Activated CD8-positive, alpha-beta memory T cell treated with anti-CD3 and anti-CD28 coated beads, Interleukin-2, amount 50 U/mL, for 4 hours (primary cell): ENCODE measurements around the gene SLC37A2.
"Not testable (repeated sequence)": the region's sequence is repeated elsewhere in the genome, so short reads cannot be mapped to it uniquely, and the experiment has no call there.

Source experiments
- DNase-seq: peaks from one replicate; pipeline ENCODE4 v3.0.0-alpha.2; 2020

SLC37A2 gene

GRCh38 chr11:125085301-125086081, 22.4 kb downstream of the SLC37A2 start:
- DNase-seq = no peak

GRCh38 chr11:125086633-125087296, 23.7 kb downstream of the SLC37A2 start:
- no peak for DNase-seq

GRCh38 chr11:125088123-125088522, 25.0 kb downstream of the SLC37A2 start:
- DNase-seq = no peak

GRCh38 chr11:125088576-125089455, 25.7 kb downstream of the SLC37A2 start:
- no peak for DNase-seq

DNA sequence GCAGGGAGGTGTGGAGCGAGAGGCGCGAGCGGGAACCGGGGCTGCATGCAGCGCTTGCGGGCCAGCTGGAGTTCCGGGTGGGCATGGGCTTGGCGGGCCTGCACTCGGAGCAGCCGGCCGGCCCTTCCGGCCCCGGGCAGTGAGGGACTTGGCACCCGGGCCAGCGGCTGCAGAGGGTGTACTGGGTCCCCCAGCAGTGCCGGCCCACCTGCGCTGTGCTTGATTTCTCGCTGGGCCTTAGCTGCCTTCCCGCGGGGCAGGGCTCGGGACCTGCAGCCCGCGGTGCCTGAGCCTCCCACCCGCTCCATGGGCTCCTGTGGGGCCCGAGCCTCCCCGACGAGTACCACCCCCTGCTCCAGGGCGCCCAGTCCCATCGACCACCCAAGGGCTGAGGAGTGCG, 26.4 kb downstream of the SLC37A2 start:
- not testable (repeated sequence) for DNase-seq

DNA sequence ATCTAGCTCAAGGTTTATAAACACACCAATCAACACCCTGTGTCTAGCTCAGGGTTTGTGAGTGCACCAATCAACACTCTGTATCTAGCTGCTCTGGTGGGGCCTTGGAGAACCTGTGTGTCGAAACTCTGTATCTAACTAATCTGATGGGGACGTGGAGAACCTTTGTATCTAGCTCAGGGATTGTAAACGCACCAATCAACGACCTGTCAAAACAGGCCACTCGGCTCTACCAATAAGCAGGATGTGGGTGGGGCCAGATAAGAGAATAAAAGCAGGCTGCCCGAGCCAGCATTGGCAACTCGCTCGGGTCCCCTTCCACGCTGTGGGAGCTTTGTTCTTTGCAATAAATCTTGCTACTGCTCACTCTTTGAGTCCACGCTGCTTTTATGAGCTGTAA, 27.0 kb downstream of the SLC37A2 start:
- not testable (repeated sequence) for DNase-seq

DNA sequence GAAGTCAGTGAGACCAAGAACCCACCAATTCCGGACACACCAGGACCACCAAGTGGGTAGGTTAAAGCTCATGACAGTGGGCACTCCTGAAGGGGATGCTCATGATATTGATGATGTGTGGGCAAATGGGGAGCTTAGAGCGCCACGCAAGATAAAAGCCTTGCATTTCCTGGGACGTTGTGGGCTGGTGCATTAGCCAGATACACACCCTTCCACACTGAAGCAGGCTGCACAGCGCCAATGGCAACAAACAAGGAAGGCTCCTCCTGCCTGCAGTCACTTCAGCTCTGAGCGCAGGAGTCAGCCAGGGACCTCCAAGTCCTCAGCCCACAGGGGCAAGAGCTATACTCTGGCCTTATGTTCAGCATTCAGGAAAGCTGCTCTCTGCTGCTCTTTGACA, 27.7 kb downstream of the SLC37A2 start:
- no peak for DNase-seq

GRCh38 chr11:125091247-125091876, 28.3 kb downstream of the SLC37A2 start:
- no peak for DNase-seq

DNA sequence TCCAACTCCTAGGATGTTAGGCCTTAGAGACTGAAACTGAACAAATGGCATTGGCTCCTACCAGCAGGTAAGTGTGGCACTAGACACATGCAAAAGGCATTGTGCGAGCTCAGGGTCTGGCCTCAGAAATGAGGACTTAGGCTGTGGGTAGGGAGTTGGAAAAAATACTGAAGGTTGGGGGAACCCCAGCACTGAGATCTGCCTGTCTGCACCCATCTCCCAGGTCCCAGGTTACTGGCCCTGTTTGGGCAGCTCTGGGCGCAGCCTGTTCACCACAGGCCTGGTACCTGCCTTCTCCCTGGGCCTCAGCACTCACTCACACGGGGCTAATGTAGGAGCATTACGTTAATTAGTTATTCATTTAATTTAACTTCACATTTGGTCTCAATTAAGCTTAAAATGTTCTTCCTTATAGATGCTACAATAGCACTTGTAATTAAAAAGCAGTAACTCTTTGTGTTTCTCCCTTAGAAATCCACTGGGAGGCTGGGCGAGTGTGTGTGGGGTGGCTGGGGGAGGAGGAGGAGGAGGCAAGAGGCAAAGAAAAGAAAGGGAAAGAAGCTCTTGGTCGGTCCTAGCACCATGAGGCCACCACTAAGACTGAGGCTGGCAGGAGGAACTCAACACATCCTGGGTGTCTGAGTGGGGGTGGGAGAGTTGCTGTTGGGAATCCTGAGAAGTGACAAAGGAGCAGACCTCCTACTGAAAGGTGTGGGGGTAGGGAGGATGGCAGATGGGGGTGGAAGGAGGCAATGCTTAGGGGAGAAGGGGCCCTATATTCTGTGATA, 29.0 kb downstream of the SLC37A2 start:
- no peak for DNase-seq

- DNase-seq = no peak
Observed at GRCh38 chr11:125092669-125093068, 29.6 kb downstream of the SLC37A2 start.

DNA sequence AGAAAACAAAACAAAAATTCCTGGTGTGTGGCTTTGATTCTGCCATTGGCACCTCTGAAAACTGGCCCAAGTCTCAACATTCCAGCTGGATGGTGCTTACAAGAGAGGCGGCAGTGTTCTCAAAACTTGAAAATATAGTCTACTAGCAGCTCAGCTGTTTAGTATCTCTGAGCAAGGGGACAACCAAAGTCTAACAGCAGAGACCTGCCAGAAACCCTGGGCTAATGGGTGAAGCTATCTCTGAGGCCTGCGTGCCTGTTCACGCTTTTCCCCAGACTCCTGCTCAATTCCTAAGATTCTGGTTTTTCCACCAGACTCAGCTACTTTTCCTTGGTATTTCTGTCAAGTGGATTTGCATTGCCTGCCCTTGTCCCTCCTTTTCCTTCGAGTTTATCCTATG, 30.4 kb downstream of the SLC37A2 start:
- DNase-seq = no peak

GRCh38 chr11:125094731-125095130, 31.6 kb downstream of the SLC37A2 start:
- no peak for DNase-seq

- DNase-seq = no peak
Observed at GRCh38 chr11:125100136-125100535, 37.0 kb downstream of the SLC37A2 start.

DNA sequence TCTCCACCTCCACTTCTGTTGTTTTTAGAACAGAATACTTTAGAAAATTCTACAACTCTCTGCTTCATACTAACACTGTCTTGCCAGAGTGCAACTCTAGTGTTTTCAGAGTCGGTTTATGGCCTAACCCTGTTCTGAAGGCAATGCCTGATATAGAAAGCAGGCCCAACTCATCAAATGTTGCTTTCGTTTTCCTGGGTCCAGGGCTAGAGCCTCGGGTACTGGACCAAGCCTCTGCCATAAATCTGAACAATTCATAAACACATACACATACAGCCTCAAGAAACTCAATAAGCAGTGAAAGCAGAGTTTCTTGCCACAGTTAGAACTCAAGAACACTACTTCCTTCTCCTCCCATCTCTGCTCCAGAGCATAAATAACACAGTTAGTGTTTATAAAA, 38.5 kb downstream of the SLC37A2 start:
- DNase-seq = no peak

- no peak for DNase-seq
Observed at GRCh38 chr11:125102025-125102424, 38.9 kb downstream of the SLC37A2 start.

- DNase-seq = no peak
Observed at GRCh38 chr11:125102510-125102909, 39.4 kb downstream of the SLC37A2 start.

- no peak for DNase-seq
Observed at GRCh38 chr11:125105926-125106325, 42.8 kb downstream of the SLC37A2 start.

DNA sequence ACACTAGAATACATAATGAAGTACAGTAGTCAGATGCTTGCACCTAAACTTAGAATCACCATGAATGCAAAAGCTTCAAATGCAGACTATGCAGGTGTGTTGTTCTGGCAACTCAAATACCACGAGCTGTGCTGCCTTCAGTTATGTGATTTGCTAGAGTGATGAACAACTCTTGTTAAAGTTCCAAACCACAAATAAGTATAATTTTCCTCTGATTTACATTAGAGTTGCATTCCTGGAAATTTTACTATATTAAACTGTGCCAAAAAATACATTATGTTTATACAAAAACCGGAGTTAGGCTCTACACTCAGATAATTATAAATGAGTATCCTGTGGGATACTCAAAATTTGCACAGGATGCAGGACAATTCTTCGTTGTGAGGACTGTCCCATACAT, 45.4 kb downstream of the SLC37A2 start:
- no peak for DNase-seq

GRCh38 chr11:125110506-125110905, 47.4 kb downstream of the SLC37A2 start:
- DNase-seq = no peak

- DNase-seq = no peak
Observed at GRCh38 chr11:125111001-125111342, 47.9 kb downstream of the SLC37A2 start.

DNA sequence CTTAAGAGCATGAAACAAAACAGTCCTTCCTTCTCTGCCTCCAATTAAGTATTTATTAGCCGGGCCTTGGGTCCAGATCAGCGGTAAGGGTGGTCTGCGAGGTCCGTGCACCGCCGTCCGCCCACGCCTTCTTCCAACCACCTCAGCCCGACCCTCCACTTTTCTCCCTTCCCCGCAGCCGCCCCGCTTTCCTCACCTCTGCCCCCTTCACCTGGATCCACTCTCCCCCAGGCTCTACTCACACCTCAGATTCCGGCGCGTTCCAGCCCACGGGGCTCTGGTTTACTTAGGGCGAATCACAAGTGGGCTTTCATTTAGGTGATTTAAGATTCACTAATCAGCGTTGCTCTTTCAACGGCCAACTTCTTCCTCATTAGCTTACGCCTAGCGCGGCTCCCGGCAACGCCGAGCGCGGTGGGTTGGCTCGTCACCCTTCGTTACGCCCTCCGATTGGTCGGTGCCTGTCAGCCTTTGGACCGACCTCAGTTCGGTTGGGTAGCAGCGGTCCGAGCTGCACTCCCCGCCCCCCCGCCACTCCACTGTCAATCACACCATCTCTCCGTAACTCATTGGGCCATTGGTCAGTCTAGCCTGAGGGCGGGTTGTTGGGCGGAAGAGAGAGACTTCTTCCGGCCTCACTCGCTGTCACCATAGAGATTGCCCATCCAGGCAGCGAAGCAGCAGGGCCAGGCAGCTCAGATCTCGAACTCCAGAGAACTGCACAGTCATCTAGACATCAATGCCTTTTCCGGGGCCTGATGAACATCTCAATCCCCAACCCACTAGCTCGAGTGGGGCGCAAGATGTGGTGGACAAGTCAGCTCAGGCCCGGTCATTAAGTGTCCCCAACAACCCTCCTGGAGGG, 48.5 kb downstream of the SLC37A2 start, which contains the start of gene TMEM218:
Gene TMEM218, minus strand, starts transcription at position 284 of the 865 bp plus-strand sequence. CDS start 9,385 bp downstream, outside the sequence.
- peak; percentile 93 for DNase-seq
